Activated naive CD4-positive, alpha-beta T cell treated with anti-CD3 and anti-CD28 coated beads, Interleukin-2, amount 50 U/mL, for 72 hours (primary cell): ENCODE results near the gene ZNRD2. TPM values are rescaled to one million over a fixed set of nuclear protein-coding genes. Genes with fewer than 3 reads are reported as not detected.
A peak's percentile ranks its signal among the peaks of the same experiment; 100 is the strongest.

Experiments used
- ATAC-seq, 2 donors: fragments of 150-1000 bp; cut with Tn5 transposase; 2 replicates each; pipeline ENCODE4 v1.10.0; 2021; ENCODE audit warnings: mild to moderate bottlenecking in 2 of 2, moderate library complexity in 2 of 2
- DNase-seq, 2 donors: peaks; one replicate each; pipeline ENCODE4 v3.0.0; 2021 to 2022; ENCODE audit warnings: low spot score in 2 of 2
- H3K27ac Mint-ChIP-seq, 2 donors: one replicate each; pipeline ENCODE4 v1.8.0; 2022; ENCODE audit warnings: mild to moderate bottlenecking in 2 of 2, mixed read lengths in 2 of 2
- H3K36me3 Mint-ChIP-seq, 2 donors: one replicate each; pipeline ENCODE4 v1.8.0; 2022; ENCODE audit warnings: mixed read lengths in 2 of 2
- H3K9me3 Mint-ChIP-seq, 2 donors: one replicate each; pipeline ENCODE4 v1.8.0; 2022; ENCODE audit warnings: mixed read lengths in 2 of 2
- total RNA-seq, 2 donors: library from RNA; stranded (reverse); gene quantifications; one replicate each; pipeline ENCODE4 v1.2.3, GENCODE V29; 2022

The ZNRD2 gene
- total RNA-seq, 2 donors from 2014 or later, result 35.9 to 44.3 TPM

GRCh38 chr11:65606876-65607613 is 36.8 kb downstream of the ZNRD2 start:
- Mint-ChIP-seq H3K36me3 (peaks cover 2 to 9% of the 10 kb centered on the region in 2 donors), H3K9me3 (no peaks in the 10 kb centered on the region), H3K27ac (no peak overlapping the region)
- ATAC-seq (peak in 1 of 2 donors; percentile 76), DNase-seq (no peak)

- no peaks in the 10 kb centered on the region for H3K9me3 Mint-ChIP-seq
- ATAC-seq (no peak), DNase-seq (no peak)
- peaks cover 8 to 17% of the 10 kb centered on the region in 2 donors for H3K36me3 Mint-ChIP-seq
- peak overlapping the region; percentile 64 to 77 for H3K27ac Mint-ChIP-seq
Observed at GRCh38 chr11:65607614-65608426, 37.5 kb downstream of the ZNRD2 start.

- Mint-ChIP-seq H3K36me3 (peaks cover 18 to 19% of the 10 kb centered on the region in 2 donors), H3K27ac (peak overlapping the region; percentile 64 to 73), H3K9me3 (no peaks in the 10 kb centered on the region)
- DNase-seq (no peak), ATAC-seq (no peak)
Observed at GRCh38 chr11:65609229-65609628, 39.0 kb downstream of the ZNRD2 start.

- H3K9me3 Mint-ChIP-seq, result no peaks in the 10 kb centered on the region
- ATAC-seq, result no peak
- H3K36me3 Mint-ChIP-seq, result peaks cover 20 to 22% of the 10 kb centered on the region in 2 donors
- H3K27ac Mint-ChIP-seq, result peak overlapping the region; percentile 64 to 93
- no peak for DNase-seq
Observed at GRCh38 chr11:65609665-65610064, 39.4 kb downstream of the ZNRD2 start.

GRCh38 chr11:65610404-65610803 is 40.1 kb downstream of the ZNRD2 start:
- no peaks in the 10 kb centered on the region for H3K9me3 Mint-ChIP-seq
- ATAC-seq (no peak), DNase-seq (no peak)
- peak overlapping the region; percentile 89 to 91 for H3K27ac Mint-ChIP-seq
- H3K36me3 Mint-ChIP-seq, result peaks cover 22 to 25% of the 10 kb centered on the region in 2 donors

- ATAC-seq, result no peak
- H3K27ac Mint-ChIP-seq, result peak overlapping the region; percentile 89
- H3K36me3 Mint-ChIP-seq, result peaks cover 23 to 26% of the 10 kb centered on the region in 2 donors
- no peaks in the 10 kb centered on the region for H3K9me3 Mint-ChIP-seq
- DNase-seq, result no peak
Observed at GRCh38 chr11:65611028-65611757, 40.9 kb downstream of the ZNRD2 start.

- no peaks in the 10 kb centered on the region for H3K9me3 Mint-ChIP-seq
- DNase-seq (no peak), ATAC-seq (no peak)
- peaks cover 30 to 33% of the 10 kb centered on the region in 2 donors for H3K36me3 Mint-ChIP-seq
- H3K27ac Mint-ChIP-seq, result peak overlapping the region; percentile 89 to 95
Observed at GRCh38 chr11:65611758-65612603, 41.7 kb downstream of the ZNRD2 start.

GRCh38 chr11:65612691-65613090 is 42.4 kb downstream of the ZNRD2 start:
- Mint-ChIP-seq H3K36me3 (peaks cover 30 to 34% of the 10 kb centered on the region in 2 donors), H3K9me3 (no peaks in the 10 kb centered on the region), H3K27ac (peak overlapping the region; percentile 89 to 95)
- ATAC-seq, result no peak
- DNase-seq, result no peak

- peaks cover 30 to 34% of the 10 kb centered on the region in 2 donors for H3K36me3 Mint-ChIP-seq
- ATAC-seq, result no peak
- DNase-seq, result no peak
Observed at GRCh38 chr11:65613091-65613928, 43.0 kb downstream of the ZNRD2 start.

GRCh38 chr11:65615229-65615949 is 45.1 kb downstream of the ZNRD2 start, which contains the start of gene PCNX3:
Gene PCNX3 (plus strand): TSS chr11:65615776. CDS start chr11:65616312, 536 bp downstream.
- Mint-ChIP-seq H3K36me3 (peaks cover 30 to 34% of the 10 kb centered on the region in 2 donors), H3K27ac (peak within 1 kb of the TSS; percentile 89 to 98), H3K9me3 (no peaks in the 10 kb centered on the region)
- ATAC-seq (peak; percentile 89), DNase-seq (peak; percentile 98 to 100)

More at GRCh38 chr11:65613091-65613928, 43.0 kb downstream of the ZNRD2 start:
- Mint-ChIP-seq H3K27ac (peak overlapping the region; percentile 84 to 89), H3K9me3 (no peaks in the 10 kb centered on the region)

- no peak for ATAC-seq
Observed at GRCh38 chr11:65615950-65616574, 45.8 kb downstream of the ZNRD2 start.

GRCh38 chr11:65616575-65617001 is 46.3 kb downstream of the ZNRD2 start:
- no peaks in the 10 kb centered on the region for H3K9me3 Mint-ChIP-seq
- H3K36me3 Mint-ChIP-seq, result peaks cover 30 to 34% of the 10 kb centered on the region in 2 donors
- DNase-seq, result no peak
- H3K27ac Mint-ChIP-seq, result peak overlapping the region; percentile 89 to 98
- no peak for ATAC-seq

More at GRCh38 chr11:65615950-65616574, 45.8 kb downstream of the ZNRD2 start:
- Mint-ChIP-seq H3K9me3 (no peaks in the 10 kb centered on the region), H3K27ac (peak overlapping the region; percentile 89 to 98), H3K36me3 (peaks cover 30 to 34% of the 10 kb centered on the region in 2 donors)
- peak in 1 of 2 donors; percentile 45 for DNase-seq

- H3K9me3 Mint-ChIP-seq, result no peaks in the 10 kb centered on the region
- ATAC-seq (no peak), DNase-seq (no peak)
- H3K27ac Mint-ChIP-seq, result peak overlapping the region; percentile 89 to 98
- H3K36me3 Mint-ChIP-seq, result peaks cover 26 to 30% of the 10 kb centered on the region in 2 donors
Observed at GRCh38 chr11:65617136-65617850, 47.0 kb downstream of the ZNRD2 start.
